Measurements from ENCODE around the gene PLB1.
"Not testable (repeated sequence)": the region's sequence is repeated elsewhere in the genome, so short reads cannot be mapped to it uniquely, and the experiment has no call there.

PLB1 gene

DNA sequence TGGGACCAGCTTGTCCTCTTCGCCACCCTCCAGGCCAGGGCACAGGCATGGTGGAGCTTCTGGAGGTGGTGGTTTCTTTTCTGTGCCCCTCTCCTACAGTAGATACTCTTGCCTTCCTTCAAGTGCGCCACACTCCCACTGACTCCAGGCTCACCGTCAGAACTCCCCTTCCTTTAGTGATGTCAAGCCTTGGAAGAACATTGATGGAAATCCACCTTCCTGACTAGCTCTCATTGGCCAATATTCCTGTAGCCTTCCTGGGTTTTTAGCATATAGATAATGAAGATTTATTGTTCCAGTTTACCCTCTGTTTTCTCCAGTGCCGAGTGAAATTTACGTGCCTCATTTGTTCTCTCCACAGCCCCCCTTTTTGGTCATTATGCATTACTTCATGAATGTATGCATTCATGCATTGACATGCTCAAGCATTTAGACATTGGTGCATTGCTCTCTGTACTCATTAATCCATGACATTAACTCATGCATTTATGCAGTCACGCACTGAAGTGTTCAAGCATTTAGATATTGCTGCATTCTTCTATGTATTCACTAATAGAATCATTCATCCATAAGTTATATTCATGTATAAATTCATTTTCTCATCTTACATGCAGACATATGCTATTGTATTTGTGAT lies 37.3 kb downstream of the PLB1 start:
- DNase-seq (ENCODE audit: low read depth in 2 of 2): no peak

DNA sequence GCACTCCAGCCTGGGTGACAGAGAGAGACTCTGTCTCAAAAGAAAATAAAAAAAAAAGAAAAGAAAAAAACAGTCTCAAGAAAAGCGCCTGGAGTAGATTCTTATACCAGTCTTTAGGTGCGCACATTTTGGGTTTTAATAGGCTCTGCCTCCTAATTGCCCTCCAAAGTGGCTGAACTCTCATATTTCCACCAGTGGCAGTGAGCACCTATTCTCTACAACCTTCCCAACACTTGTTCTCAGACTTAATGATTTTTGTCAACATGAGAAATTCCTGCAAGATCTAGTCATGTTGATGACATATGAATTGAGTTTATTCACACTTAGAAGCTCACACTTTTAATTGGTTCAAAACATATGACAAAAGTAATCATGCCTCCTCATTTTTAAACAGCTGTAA lies 39.0 kb downstream of the PLB1 start:
- no peak for DNase-seq (ENCODE audit: low read depth in 2 of 2)

DNA sequence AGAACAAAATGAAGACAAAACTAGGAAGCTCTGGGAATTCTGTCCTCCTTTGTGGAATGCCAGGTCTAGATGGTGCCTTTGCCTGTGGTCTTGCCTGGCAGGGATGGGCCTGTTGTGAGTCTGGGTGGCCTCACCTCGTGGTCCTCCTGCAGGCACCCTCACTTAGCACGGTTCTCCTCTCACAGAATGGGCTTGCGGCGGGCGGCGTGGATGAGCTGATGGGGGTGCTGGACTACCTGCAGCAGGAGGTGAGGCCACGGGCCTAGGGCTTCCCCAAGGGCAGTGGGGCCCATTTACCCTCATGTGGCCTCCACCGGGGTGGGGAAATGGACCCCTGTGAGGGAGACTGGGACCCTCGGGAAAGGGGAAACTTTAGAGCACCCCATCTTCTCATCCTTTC lies 42.3 kb downstream of the PLB1 start:
- no peak for DNase-seq (ENCODE audit: low read depth in 2 of 2)

DNA sequence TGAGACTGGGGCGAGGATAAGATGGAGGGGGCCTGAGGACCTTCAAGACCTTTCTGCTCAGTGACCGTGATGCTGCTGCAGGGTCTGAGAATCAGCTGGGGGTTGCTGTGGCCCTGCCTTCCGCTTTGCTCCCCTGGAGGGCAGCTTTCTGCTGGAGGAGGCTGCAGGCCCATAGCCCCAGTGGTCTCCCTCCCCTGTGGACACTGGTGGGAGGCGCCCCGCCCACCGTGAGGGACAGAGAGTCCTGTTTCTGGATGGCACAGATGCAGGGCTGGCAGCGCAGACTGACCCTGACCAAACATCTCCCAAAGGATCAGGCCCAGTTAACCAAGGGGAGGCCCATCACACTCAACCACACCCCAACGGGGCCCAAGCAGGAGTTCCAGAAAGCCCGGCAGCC lies 42.8 kb downstream of the PLB1 start:
- DNase-seq (ENCODE audit: low read depth in 2 of 2): no peak

DNA sequence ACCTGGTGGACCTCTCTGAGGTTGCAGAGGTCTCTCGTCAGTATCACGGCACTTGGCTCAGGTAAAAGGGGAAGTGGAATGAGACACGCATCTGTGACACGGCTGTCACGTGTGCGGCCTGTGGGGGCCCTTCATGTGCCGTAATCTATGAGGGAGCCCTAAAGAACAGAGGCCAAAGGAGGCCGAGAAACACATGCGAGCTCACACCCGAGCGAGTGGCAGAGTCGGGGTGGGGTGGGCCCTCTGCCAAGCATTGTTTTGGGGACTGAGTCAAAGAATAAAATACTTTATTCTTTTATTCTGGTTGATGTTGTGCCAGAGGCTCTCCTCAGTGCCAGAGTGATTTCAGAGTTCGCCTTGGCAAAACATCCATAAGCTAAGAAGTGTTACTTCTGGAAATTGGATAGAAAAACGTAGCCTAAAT lies 43.3 kb downstream of the PLB1 start:
- no peak for DNase-seq (ENCODE audit: low read depth in 2 of 2)

DNA sequence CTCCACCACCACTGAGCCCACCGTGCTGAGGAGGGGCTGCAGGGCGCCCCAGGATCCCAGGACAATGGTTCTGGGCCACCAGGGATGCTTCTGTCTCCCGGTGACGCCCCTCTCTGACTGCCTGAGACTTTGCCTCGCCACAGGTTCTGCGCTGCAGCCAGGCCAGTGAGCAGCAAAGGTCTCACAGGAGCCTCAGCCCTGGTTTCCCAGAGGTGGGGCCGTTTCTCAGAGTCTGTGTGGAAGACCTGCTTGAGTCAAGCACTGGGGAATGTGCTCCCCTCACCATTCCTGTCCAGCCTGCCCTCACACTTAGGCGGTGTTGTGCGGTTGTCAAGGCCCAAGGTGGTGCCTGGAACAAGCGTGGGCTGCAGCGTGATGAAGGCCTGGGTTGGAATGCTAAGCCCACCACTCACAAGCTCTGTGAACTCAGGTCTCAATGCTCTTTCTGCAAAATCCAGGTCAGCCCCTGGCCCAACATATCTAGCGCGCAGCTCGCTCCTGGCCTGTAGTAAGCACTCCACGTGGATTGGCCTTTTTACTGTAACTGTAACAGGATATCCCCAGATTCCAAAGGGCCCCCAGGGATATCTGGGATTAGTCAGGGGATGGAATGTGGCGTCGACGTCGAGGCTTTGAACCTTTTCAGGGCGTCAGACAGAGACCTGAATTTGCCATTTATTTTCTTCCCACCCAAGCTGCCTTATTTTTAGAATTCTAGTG lies 47.6 kb downstream of the PLB1 start:
- DNase-seq (ENCODE audit: low read depth in 2 of 2): peak; percentile 53 to 59

DNA sequence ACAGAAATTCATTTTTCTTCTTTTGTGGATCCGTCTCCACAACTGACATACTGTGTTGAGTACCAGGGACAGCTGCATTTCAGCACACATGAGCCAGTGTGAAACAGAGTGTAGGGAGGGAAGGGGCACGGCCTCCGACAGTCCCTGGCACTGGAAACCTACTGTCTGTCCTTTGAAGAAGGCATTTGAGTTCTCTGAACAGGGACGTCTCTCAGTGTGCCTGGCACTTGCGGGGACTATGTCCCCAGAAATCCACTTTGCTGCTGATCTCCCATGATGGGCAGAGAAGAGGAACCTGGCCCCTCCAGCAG lies 48.1 kb downstream of the PLB1 start:
- no peak for DNase-seq (ENCODE audit: low read depth in 2 of 2)

DNA sequence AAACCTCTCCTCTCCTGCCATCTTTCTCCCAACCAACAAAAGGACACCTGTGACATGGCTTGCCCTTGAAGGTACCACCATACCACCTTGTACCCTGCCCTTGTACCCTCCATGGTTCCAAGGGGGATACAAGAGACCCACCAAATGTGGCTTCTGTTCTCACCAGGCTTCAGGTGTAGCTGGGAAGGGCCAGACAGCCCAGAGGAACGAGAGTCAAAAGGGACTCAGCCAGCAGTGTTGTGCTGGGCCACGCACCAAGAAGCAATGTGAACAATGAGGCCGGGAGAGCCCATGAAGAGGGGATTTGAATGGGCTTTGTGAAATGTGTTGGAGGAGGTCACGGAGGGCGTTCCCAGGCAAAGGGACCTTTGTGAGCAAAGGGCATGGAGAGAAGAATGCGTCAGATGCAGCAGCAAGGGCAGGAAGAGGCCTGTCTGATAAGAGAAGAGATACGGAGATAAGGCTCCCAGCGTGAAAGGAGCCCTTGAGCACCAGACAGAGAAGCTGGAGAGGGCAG lies 48.6 kb downstream of the PLB1 start:
- no peak for DNase-seq (ENCODE audit: low read depth in 2 of 2)

DNA sequence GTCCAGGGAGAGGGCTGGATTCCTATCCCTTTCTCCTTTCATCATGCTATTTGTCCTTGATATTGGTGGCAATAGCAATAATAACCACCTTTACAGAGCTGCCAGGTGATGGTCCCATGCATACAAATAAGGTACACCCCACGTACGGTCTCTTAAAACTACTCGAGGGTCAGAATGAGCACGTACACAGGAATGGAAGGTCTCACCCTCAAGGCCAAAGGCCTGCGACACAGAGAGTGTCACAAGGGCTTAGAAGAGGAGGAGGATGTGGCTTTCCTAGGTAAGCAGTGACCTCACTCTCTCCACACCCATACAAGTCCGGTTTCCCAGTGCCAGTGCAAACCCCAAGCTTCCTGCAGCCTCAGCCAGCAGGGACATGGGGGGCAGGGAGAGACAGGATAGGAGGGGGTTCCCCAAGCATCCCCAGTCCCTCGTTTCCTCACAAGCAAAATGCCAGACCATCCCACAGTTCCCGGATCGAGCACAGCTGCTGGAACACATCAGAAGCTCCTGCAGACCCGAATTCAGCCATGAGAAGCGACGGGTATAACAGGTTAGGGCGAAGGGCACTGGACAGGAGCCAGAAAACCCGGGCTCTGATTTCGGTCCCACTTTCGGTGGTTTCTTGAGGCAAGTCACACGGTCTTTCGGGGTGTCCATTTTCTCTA lies 49.2 kb downstream of the PLB1 start:
- DNase-seq (ENCODE audit: low read depth in 2 of 2): no peak

DNA sequence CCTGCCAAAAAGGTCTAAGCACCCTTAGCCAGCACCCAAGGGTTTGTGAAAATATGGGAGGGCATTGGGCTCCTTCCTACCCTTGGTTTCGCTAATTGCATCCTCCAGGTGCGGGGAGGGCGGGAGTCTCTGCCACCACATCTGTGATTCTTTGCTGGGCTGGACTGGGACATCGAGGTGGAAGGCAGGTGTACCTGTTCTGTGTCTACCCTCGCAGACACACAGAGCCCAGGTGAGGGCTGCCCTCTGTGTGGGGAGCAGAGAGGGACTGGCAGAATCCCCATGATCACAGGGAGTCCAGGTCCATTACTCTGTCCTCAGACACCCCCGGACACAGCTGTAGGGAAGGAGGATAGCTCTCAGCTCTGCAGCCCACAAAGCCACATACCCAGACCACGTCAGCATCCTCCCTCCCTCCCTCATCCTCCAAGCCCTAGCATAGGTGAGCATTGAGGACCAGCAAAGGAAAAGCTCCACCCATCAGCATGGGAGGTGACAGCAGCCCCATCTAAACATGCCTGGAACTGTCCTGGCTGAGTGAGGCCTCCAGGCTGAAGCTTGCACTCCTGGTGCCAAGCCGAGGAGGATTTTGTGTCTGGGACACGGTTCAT lies 49.8 kb downstream of the PLB1 start:
- no peak for DNase-seq (ENCODE audit: low read depth in 2 of 2)

DNA sequence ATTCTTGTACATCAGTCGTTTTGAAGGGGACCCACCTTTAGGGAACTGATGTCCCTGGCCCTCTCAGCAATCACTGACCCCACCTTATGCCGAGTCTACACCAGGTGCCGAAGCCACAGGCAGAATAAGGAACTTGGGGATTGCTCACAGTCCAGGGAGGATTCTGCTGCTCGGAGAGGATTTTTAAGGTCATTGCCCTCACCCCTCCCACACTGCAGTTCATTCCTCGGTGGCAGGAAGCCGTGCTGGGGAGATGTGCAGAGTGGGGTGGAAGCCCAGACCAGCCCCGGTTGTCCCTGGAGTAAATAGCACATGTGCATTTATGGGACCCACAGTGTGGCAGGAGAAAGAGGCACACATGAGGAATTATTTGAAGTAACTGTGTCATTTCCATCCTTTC lies 50.4 kb downstream of the PLB1 start:
- DNase-seq (ENCODE audit: low read depth in 2 of 2): no peak

DNA sequence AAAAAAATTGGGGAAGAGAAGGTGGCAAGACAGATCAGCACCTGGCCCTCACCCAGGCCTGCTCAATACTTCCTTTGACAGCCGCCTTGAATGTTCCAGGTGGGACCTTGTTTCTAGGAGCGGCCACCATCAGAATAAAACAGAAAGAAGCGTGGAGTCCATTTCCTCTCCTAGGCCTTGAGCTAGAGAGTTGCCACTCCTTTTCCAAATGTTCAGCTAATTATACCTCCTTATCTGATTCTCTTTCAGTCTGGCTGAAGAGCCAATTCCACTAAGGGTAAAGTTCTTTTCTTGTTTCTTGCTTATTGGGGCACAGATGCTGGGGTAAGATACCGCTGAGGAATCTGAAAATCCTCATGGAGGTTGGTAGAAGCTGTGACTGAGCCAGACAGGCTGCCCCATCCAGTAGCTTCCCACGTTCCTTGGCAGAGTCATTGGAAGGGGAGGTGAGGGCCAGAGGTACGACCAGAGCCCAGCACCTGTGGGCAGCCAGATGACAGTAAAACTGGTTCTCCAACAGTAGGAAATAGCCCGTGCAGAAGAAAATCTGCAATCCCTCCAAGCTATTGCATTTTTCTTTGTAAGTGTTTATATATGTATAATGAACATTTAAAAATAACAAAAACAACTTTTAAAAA lies 51.5 kb downstream of the PLB1 start:
- no peak for DNase-seq (ENCODE audit: low read depth in 2 of 2)

DNA sequence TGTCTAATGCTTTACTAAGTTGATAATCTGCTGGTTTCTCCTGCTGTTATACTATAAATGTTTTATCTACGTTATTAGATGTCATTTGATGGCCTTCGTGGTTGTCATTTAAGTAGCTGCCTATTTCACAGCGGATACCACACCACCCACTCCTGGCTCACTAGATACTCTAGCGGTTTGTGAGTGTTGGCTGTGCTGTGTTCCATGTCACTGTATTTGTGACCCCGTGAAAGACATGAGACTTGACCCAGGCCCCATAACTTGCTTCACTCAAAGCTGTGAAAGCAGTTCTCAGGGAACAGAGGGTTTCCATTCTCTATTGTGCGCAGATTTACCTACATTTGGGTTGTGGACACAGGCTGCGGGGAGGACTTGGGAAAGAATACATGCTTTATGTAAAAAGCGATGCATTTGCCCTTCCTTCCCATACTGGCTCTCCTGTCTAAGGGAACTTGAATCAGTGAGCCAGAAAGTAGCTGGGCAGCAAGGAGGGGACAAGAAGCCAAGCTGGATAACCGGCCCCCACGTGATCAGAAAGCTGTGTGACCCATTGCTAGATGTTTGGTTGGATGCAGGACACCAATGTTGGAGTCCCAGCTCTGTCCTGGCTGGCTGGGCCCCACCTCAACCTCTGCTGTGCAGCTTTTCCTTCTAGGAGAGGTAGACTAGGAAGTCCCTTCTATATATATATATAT lies 52.2 kb downstream of the PLB1 start:
- DNase-seq (ENCODE audit: low read depth in 2 of 2): no peak

DNA sequence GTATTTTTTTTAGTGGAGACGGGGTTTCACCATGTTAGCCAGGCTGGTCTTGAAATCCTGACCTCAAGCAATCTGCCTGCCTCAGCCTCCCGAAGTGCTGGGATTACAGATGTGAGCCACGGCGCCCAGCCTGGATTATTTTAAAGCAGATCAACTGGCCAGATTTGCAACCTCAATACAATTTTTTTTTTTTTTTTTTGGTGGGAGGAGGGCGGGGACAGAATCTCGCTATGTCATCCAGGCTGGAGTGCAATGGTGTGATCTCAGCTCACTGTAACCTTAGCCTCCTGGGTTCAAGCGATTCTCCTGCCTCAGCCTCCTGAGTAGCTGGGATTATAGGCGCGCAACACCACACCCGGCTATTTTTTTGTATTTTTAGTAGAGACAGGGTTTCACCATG lies 54.5 kb downstream of the PLB1 start:
- not testable (repeated sequence) for DNase-seq (ENCODE audit: low read depth in 2 of 2)

DNA sequence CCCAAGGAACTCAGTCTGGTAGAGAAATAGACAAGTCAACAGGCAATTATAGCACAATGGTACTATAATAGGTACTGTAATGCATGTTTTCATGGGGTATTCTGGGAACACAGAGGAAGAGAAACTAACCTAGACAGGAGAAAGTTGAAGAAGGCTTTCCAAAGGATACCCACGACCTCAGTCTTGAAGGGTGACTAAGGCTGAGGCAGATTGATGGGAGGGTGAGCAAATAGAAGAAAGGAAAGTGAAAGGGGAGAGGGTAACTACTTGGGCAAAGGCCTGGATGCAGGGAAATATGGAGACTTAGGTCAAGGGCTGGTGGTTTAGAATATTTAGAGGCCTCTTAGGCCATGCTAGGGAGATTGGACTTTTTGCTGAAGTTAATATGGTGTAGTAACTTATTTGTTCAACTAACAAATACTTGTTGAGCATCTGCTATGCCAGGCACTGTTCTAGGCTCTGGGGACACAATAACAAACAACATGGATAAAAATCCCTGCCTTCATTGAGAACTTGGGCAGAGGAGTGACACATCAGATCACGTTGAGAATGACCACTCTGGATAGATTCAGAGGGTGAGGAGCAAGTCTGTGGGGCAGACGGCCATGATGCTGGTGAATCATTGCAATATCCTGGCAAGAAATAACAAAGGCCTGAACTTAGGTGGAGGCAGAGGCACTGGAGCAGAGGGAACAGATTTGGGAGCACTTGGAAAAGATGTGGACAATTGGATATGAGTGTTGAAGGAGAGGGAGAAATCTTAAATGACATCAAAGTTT lies 56.4 kb downstream of the PLB1 start:
- DNase-seq (ENCODE audit: low read depth in 2 of 2): no peak

DNA sequence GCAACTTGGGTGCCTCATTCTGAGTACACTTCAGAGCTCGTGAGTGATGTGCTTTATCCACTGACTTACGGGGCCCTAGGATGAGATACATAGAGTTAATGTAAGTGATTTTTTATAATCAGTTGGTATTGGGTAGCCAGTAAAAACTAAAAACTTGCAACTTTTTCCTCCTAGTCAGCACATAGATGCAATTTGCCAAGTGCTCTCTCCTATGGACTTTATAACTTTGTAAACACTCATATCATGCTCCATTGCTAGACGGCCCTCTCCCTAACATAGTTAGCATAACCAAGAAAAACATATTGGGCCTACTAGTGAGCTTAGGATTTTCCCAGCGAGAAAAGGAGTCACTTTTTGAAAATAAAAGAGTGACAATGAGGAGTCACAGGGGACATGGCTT lies 60.4 kb downstream of the PLB1 start:
- no peak for DNase-seq (ENCODE audit: low read depth in 2 of 2)

DNA sequence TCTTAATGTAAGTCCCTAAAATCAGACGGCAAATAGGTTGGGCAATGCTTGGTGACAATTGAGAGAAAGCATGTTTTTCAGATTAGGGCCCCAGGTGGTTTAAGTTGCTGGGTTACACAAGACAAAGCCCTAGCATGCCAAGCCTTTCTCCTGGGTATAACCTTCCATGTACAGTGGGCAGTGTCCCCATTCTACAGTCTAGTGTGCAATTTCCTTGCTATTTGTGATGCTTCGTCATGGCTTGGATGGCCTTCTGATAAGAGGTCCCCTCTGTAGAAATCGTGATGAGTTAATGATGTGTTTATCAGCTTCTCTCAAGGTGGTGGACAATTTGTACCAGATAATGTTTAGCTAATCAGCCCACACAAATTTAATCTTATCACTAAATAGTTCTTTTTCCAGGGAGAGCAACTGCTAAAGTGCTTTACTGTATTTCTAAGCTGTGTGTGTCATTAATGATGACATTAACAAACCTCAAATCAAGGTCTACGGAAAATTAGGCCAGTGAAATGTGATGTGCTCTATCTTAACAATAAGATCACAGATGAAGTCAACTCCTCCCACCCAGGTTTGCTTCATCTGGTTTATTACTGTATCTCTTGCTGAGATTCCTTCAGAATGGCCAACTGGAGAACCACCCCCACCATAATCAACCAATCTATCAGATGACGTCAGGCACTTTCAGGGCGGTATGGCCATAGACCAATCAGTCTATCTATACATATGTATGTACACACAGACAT lies 61.7 kb downstream of the PLB1 start:
- DNase-seq (ENCODE audit: low read depth in 2 of 2): no peak

DNA sequence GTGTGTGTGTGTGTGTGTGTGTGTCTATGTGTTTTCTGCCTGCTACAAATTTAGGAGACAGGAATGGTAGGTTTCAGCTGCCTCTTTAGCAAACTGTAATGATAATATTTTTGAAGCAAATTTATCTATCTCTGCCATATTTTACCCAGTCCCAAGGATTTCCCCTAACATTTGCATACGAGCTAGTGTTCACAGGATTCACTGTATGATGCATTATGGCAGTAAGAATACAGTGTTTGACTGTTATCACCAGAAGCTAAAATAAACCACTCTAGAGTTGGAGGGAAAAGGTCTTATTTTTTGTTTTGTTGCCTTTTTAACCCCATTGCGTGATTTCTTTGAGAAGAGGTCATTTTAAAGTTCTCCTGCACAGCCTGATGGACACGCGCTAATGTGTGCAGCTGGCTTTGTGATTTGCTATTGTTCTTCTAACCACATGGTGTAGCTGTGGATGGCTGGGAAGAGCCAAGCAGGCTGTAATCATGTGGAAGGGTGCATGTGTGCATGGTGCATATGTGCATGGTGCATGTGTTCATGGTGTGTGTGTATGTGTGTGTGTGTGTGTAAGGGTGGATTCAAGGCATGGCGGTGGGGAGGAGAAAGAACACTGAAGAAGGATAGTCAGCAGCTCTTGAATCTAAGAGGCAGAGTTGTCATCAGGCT lies 62.4 kb downstream of the PLB1 start:
- no peak for DNase-seq (ENCODE audit: low read depth in 2 of 2)

DNA sequence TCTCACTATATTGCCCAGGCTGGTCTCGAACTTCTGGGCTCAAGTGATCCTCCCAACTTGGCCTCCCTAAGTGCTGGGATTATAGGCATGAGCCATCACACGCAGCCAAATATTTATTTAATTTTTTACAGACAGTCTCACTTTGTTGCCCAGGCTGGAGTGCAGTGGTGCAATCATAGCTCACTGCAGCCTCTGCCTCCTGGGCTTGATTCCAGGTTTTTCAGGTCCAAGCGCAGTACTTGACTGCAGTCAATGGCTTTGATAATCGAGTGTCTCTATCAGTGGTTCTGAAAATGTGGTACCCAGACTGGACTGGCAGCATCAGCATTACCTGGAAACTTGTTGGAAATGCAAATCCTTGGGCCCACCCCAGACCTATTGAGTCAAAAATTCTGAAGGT lies 63.1 kb downstream of the PLB1 start:
- DNase-seq (ENCODE audit: low read depth in 2 of 2): no peak

DNA sequence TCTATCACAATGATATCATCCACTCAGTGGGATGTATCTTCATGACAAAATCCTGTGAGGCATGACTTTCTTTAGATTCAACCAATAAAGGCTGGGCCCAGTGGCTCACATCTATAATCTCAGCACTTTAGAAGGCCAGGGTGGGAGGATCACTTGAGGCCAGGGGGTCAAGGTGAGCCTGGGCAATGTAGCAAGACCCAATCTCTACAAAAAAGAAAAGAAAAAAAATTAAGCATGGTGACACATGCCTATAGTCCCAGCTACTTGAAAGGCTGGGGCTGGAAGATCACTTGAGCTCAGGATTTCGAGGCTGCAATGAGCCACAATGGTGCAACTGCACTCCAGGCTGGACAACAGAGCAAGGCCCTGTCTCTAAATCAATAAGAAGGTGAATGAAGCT lies 68.0 kb downstream of the PLB1 start:
- no peak for DNase-seq (ENCODE audit: low read depth in 2 of 2)

Measured in fibroblast of skin of left biceps (primary cell).